SK-N-SH (cell line): Measurements from ENCODE around the gene GSTT2.

Experiments used
- EP300 ChIP-seq, 2 experiments: IDR thresholded peaks; 2 replicates each; pipeline versions ENCODE4 v1.4.0 to v1.6.1; 2012; ENCODE audit warnings: borderline replicate concordance in 1 of 2, low read depth in 1 of 2, low read length in 1 of 2
- IRF3 ChIP-seq: fragments of 150-350 bp; IDR thresholded peaks from 2 replicates; pipeline ENCODE4 v1.6.1; 2016; ENCODE audit warnings: mild to moderate bottlenecking, low read depth, low read length
- YY1 ChIP-seq: IDR thresholded peaks from 2 replicates; pipeline ENCODE4 v1.4.0; 2012; ENCODE audit warnings: low read depth, mild to moderate bottlenecking

GRCh38 chr22:24023204-24023789 lies 43.4 kb downstream of the GSTT2 start:
- TF ChIP-seq YY1 (no peak), IRF3 (no peak), EP300 (IDR thresholded peaks at IDR 0.05; ENCODE audit: borderline replicate concordance in 1 of 2, low read depth in 1 of 2, low read length in 1 of 2) (no peak)
